A549 treated with CpdA at 1 μM for 4 hours (cell line): ENCODE results near the gene LENG8. TPM values are rescaled to one million over a fixed set of nuclear protein-coding genes. Genes with fewer than 3 reads are reported as not detected.

Experiments used
- total RNA-seq: library from RNA; stranded (reverse); fragments of 200-300 nt; extraction: Qiagen RNA extraction; gene quantifications from 5 replicates; pipeline ENCODE4 v1.2.3, GENCODE V29; 2022; ENCODE audit warnings: low read depth

LENG8 gene
- total RNA-seq: 85.8 to 138 TPM (median 96.4 TPM) in 5 replicates

DNA sequence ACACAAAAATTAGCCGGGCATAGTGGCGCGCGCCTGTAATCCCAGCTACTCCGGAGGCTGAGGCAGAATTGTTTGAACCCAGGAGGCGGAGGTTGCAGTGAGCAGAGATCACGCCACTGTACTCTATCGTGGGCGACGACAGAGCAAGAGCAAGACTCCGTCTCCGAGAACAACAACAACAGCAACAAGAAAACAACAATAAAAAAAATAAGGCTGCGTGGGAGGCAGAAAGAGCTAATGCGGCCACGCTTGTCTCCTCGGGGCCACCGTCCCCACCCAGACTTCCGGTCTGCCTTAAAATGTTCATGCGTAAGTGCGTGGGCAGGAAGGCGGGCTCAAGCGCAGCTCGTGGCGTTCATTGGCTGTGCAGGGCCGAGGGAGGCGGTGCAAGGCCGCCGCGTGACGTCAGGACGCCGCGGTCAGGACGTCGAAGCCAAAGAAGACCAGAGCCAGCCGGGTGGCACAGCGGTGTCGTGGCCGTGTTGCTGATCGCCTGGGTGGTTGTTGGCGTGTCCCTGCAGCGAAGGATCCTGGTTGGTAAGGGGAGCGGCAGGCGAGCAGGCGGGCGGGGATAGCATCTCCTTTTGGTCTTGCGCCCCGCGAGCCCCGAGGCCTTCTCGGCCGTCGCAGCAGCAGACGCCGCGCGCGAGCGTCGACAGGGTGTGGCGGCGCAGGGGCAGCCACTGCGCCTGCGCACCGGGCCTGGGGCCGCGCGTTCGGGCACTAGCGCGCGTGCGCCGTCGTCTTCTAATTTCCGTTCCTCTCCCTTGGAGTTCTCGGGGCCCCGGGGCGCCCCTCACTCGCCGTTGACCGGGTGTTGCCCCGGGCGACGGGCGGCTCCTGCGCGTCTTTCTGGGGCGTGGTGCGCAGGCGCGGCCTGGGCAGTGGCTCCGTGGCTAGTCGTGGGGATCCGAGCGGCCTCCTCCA, at the start of gene LENG8:
LENG8 (plus strand) TSS at position 426 of the 927 bp plus-strand sequence. CDS start 2,146 bp downstream, outside the sequence.

DNA sequence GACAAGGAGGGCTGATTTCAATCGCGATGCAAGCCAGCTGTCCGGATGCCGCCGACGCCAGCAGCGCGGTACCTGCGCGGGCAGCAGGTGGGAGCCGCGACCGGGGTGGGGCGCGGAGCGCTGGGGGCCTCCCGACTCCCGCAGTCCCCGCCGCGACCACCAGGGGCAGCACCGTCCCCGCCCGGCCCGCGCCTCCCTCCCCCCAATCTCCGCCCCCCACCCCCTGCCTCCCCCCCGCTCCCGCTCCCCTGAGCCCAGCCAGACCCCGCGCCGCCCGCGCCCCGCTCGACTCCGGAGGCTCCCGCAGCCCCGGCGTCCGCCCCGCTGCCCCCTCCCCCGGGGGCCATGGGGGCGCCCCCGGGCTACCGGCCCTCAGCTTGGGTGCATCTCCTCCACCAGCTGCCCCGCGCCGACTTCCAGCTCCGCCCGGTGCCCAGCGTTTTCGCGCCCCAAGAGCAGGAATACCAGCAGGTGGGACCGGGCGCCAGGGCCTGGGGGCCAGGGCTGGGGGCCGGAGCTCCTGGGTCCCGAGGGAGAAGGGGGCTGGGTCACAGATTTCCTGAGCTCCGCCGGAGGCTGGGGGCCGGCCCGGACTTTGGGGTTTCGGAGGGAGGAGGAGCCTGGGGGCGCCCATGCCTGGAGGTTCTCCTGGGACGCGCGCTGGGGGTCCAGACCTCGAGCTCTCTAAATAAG, 33.6 kb upstream of the LENG8 start, which contains the start of gene TTYH1:
TTYH1 (plus strand) TSS at position 257 of the 693 bp plus-strand sequence; CDS start at position 346, 89 bp downstream.

DNA sequence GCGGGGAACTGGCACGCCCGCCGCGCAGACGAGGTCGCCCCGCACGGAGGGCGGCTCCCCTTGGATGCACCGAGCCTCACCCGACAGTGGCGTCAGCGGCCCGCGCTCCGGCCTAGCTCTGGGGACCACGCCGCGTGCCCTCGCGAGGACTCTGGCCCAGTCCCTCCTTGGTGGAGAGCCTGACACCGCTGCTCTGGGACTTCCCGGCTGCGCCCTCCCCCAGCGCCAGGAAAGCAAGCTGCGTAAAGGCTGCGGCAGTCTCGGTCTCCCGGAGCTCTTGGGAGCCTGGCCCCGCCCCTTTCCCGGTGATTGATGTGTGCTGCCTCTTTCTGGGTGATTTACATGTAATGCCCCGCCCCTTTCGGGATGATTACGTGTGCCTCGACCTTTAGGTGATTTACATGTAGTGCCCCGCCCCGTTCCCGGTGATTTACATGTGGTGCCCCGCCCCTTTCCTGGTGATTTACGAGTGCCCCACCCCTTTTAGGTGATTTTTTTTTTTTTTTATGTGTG, 14.6 kb downstream of the LENG8 start, which contains the start of gene LENG9:
LENG9 (minus strand) TSS at position 248 of the 513 bp plus-strand sequence. CDS start 252 bp downstream, outside the sequence.

DNA sequence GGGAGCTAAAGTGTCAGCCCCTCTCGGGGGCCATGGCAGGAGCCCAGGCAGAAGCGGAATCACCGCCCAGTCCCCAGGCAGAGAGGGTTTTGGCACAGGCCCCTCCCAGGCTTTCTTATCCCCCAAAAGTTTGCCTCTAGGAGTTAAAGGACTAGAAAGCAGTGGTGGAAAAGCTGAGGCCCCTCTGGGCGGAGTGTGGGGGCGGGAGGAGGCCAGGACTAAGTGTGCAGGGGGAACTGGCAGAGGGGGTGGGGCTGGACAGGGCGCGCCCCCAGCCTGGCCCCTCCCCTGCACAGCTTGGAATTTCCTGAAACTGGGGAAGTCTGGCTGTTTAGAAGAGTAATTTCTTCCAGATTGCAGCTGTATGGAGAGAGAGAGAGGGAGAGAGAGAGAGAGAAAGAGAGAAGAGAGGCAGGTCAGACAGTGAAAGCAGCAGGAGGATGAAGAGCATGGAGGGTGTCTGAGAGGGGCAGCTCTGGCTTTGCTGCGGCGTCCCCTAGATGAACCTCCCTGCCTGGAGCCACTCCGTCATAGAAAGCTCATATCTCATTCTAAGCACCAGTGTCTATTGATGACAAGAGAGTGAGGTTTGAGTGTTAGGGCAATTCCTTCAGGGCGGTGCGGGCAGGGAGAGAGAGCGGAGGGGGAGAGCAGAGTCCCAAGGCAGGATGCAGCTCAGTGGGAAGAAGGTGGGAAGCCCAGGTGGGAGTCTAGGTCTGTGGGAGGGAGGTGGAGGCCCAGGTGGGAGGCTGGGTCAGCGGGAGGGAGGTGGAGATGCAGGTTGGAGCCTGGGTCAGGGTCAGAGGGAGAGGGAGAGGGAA, 24.3 kb downstream of the LENG8 start, which contains the start of gene CDC42EP5:
CDC42EP5 (minus strand) TSS at position 226 of the 821 bp plus-strand sequence. CDS start 7,749 bp downstream, outside the sequence.

DNA sequence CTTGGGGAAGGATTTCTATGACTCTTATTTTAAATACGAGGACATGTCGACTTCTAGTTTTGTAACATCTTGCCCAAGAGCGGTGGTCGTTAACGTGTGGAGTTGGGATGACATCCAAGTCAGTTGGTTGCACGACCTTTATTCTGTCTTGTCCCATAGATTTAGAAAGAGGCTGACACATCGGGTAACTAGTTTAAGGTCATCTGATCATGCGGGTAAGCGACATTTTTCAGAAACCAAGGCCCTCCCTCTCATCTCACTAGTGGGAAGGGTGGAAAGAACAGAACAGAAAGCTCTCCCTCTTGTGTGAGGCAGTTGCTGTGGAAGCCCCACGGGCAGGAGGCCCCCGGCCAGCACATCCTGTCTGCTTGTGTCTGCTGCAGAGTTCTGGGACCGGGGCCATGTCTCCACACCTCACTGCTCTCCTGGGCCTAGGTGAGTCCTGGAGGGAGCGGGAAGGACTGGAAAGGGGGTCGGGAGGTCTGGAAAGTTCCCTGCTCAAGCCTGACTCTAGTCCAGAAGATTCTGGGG, 53.6 kb downstream of the LENG8 start, which contains the start of gene LAIR2:
LAIR2 (plus strand) TSS at position 314 of the 531 bp plus-strand sequence; CDS start at position 402, 88 bp downstream.

Other genes with a start within 250 kb of the LENG8 start
- 2,035 to 2,508 TPM (median 2,323 TPM) in 5 replicates for gene RPS9, start 248.3 kb upstream of the LENG8 start, total RNA-seq
- gene LILRB3, start 226.2 kb upstream of the LENG8 start, total RNA-seq: 0.05 to 0.11 TPM (median 0.06 TPM) in 3 of 5 replicates, not detected in the others
- 0.03 to 0.07 TPM in 2 of 5 replicates, not detected in the others for gene LILRA6, start 206.4 kb upstream of the LENG8 start, total RNA-seq
- gene LILRB5, start 191.9 kb upstream of the LENG8 start, total RNA-seq: 0.03 to 0.06 TPM in 2 of 5 replicates, not detected in the others
- 0.14 TPM in 1 of 5 replicates, not detected in the others for gene LILRB2, start 168.1 kb upstream of the LENG8 start, total RNA-seq
- not detected in 5 replicates for gene LILRA5, start 136.0 kb upstream of the LENG8 start, total RNA-seq
- not detected in 5 replicates for gene LILRA4, start 110.0 kb upstream of the LENG8 start, total RNA-seq
- 0.08 to 0.12 TPM in 2 of 5 replicates, not detected in the others for gene LAIR1, start 84.3 kb upstream of the LENG8 start, total RNA-seq
- 0.10 TPM in 1 of 5 replicates, not detected in the others for gene TTYH1, start 33.7 kb upstream of the LENG8 start, total RNA-seq
- 4.6 to 7.5 TPM (median 6.5 TPM) in 5 replicates for gene LENG9, start 14.6 kb downstream of the LENG8 start, total RNA-seq
- not detected in 5 replicates for gene CDC42EP5, start 24.1 kb downstream of the LENG8 start, total RNA-seq
- gene LAIR2, start 53.6 kb downstream of the LENG8 start, total RNA-seq: not detected in 5 replicates
- not detected in 5 replicates for gene LILRA2, start 124.6 kb downstream of the LENG8 start, total RNA-seq
- gene LILRA1, start 144.4 kb downstream of the LENG8 start, total RNA-seq: not detected in 5 replicates
- gene LILRB1, start 181.3 kb downstream of the LENG8 start, total RNA-seq: 0.02 TPM in 1 of 5 replicates, not detected in the others
- 0.07 TPM in 1 of 5 replicates, not detected in the others for gene LILRB4, start 213.8 kb downstream of the LENG8 start, total RNA-seq